ENCODE results near the gene PSMB9.
A peak's percentile ranks its signal among the peaks of the same experiment; 100 is the strongest.

- TF ChIP-seq CTCF (IDR thresholded peaks at IDR 0.05) = peak in 5 of 6 experiments; percentile 45 to 90 (median 62)
- no peak for TF ChIP-seq POLR2A (IDR thresholded peaks at IDR 0.05)
Measured at GRCh38 chr6:32885698-32886286, 31.8 kb downstream of the PSMB9 start.
